ENCODE data around the gene MLXIP. TPM values are rescaled to one million over a fixed set of nuclear protein-coding genes. Genes with fewer than 3 reads are reported as not detected.

Gene MLXIP
- total and polyA plus RNA-seq, 2 donors (not counting 3 experiments of a cell fraction or from before 2014, with no cell fraction given), result 22.0 to 72.5 TPM

- Histone ChIP-seq H3K9ac (replicated peaks; ENCODE audit: extremely low read depth, insufficient read depth, low read length) (no peak overlapping the region), H3K4me3 (replicated peaks in 1 of 3; ENCODE audit: insufficient read depth in 1 of 3, low read depth in 1 of 3, low read length in 3 of 3) (no peak overlapping the region), H3K27ac (ENCODE audit: insufficient read depth, low read depth, low read length) (no peak overlapping the region), H3K27me3 (ENCODE audit: control insufficient read depth in 2 of 2, insufficient read depth in 2 of 2, low read length in 2 of 2) (no peaks in the 10 kb centered on the region), H3K9me1 (replicated peaks; ENCODE audit: control insufficient read depth, extremely low read depth, insufficient read depth, low read length) (no peaks in the 10 kb centered on the region), H2AFZ (ENCODE audit: low read depth, low read length) (no peak overlapping the region), H3K4me2 (ENCODE audit: insufficient read depth, low read length) (no peak overlapping the region), H3K4me1 (ENCODE audit: control insufficient read depth, extremely low read depth, insufficient read depth, low read length) (peaks cover 6% of the 10 kb centered on the region), H3K36me3 (ENCODE audit: control insufficient read depth in 2 of 2, extremely low read depth in 1 of 2, insufficient read depth in 2 of 2, low read length in 2 of 2) (peaks cover 0 to 31% of the 10 kb centered on the region in 2 experiments), H4K20me1 (replicated peaks; ENCODE audit: control insufficient read depth, extremely low read depth, insufficient read depth, low read length) (no peaks in the 10 kb centered on the region), H3K79me2 (ENCODE audit: control insufficient read depth, insufficient read depth, low read length) (peaks cover 25% of the 10 kb centered on the region), H3K9me3 (replicated peaks; ENCODE audit: control insufficient read depth, insufficient read depth, low read length) (no peaks in the 10 kb centered on the region)
- DNase-seq (ENCODE audit: low read depth, low spot score) (no peak), FAIRE-seq (no peak)
- POLR2A ChIA-PET, result no interaction called here
- intact Hi-C loops (cut with micrococcal nuclease), result no loop called here
- no TSS peak for BruUV-seq (replicated peaks)
- CTCF ChIA-PET, result interaction anchor here (0.8 to 6.2 kb wide), 3 partner anchors 14 to 71 kb away, joined by 3 to 156 read pairs (median 8); no protein-coding TSS in a partner anchor
- dilution Hi-C loops (cut with MboI; ENCODE audit: extremely low pct_ligation_motif_present, low sequenced_read_pairs), result no loop called here
- TF ChIP-seq POLR2AphosphoS5 (IDR thresholded peaks at IDR 0.05; ENCODE audit: insufficient read depth, low read depth, low read length) (no peak), MAX (IDR thresholded peaks at IDR 0.05; ENCODE audit: insufficient read depth, insufficient read length) (no peak), GATA2 (IDR thresholded peaks at IDR 0.05; ENCODE audit: insufficient read depth, insufficient read length, low read depth, low read length) (no peak), EZH2 (IDR thresholded peaks at IDR 0.05; ENCODE audit: borderline replicate concordance, low read depth, low read length, severe bottlenecking) (no peak), POLR2A (IDR thresholded peaks at IDR 0.05; ENCODE audit: low read depth, low read length) (no peak), MYC (IDR thresholded peaks at IDR 0.05; ENCODE audit: low read depth, low read length) (no peak), FOS (IDR thresholded peaks at IDR 0.05; ENCODE audit: borderline replicate concordance, insufficient read depth, low read length) (no peak), JUN (IDR thresholded peaks at IDR 0.05; ENCODE audit: borderline replicate concordance, insufficient read depth, insufficient read length, low read depth) (no peak), CTCF (IDR thresholded peaks at IDR 0.05; ENCODE audit: extremely low read depth in 1 of 2, insufficient read depth in 1 of 2, low read depth in 1 of 2, low read length in 2 of 2) (no peak)
Measured at GRCh38 chr12:122126342-122126635, 47.7 kb downstream of the MLXIP start.

All from endothelial cell of umbilical vein (primary cell).